Naive B cell (primary cell): ENCODE results near the gene SLC25A33. TPM values are rescaled to one million over a fixed set of nuclear protein-coding genes. Genes with fewer than 3 reads are reported as not detected.
A peak's percentile ranks its signal among the peaks of the same experiment; 100 is the strongest.
"Not testable (repeated sequence)": the region's sequence is repeated elsewhere in the genome, so short reads cannot be mapped to it uniquely, and the experiment has no call there.

Experiments
- ATAC-seq, 2 donors: fragments of 150-1000 bp; cut with Tn5 transposase; 2 replicates each; pipeline ENCODE4 v1.10.0; 2021; ENCODE audit warnings: low read depth in 2 of 2, mild to moderate bottlenecking in 2 of 2, moderate library complexity in 2 of 2
- DNase-seq: peaks from one replicate; pipeline ENCODE4 v3.0.0; 2022
- H3K27ac Mint-ChIP-seq, 6 donors: one replicate each; pipeline ENCODE4 v1.8.0; 2020 to 2022; ENCODE audit warnings: mild to moderate bottlenecking in 6 of 6, mixed read lengths in 6 of 6, moderate library complexity in 5 of 6, inconsistent platforms in 2 of 6
- H3K27me3 Mint-ChIP-seq, 3 donors: one replicate each; pipeline ENCODE4 v1.8.0; 2021 to 2022; ENCODE audit warnings: mixed read lengths in 3 of 3, mild to moderate bottlenecking in 1 of 3
- H3K36me3 Mint-ChIP-seq, 2 donors: one replicate each; pipeline ENCODE4 v1.8.0; 2020 to 2022; ENCODE audit warnings: mixed read lengths in 2 of 2, inconsistent platforms in 1 of 2, mild to moderate bottlenecking in 1 of 2
- H3K4me1 Mint-ChIP-seq, 3 donors: one replicate each; pipeline ENCODE4 v1.8.0; 2020 to 2022; ENCODE audit warnings: mixed read lengths in 3 of 3, inconsistent platforms in 1 of 3, mild to moderate bottlenecking in 1 of 3, moderate library complexity in 1 of 3
- H3K4me3 Mint-ChIP-seq, 8 donors: one replicate each; pipeline ENCODE4 v1.8.0; 2020 to 2022; ENCODE audit warnings: mild to moderate bottlenecking in 8 of 8, mixed read lengths in 8 of 8, moderate library complexity in 8 of 8, inconsistent platforms in 2 of 8
- H3K9me3 Mint-ChIP-seq, 7 donors: one replicate each; pipeline ENCODE4 v1.8.0; 2020 to 2022; ENCODE audit warnings: mixed read lengths in 7 of 7, mild to moderate bottlenecking in 5 of 7, inconsistent platforms in 2 of 7, moderate library complexity in 1 of 7
- polyA plus RNA-seq, 6 donors: library from polyadenylated mRNA; unstranded; fragments of 300-500 nt; fragmentation: Illumina TruSeq; gene quantifications; one replicate each; pipeline ENCODE4 v1.2.3, GENCODE V29; 2021; ENCODE audit warnings: low read depth in 6 of 6

Gene SLC25A33, protein sequence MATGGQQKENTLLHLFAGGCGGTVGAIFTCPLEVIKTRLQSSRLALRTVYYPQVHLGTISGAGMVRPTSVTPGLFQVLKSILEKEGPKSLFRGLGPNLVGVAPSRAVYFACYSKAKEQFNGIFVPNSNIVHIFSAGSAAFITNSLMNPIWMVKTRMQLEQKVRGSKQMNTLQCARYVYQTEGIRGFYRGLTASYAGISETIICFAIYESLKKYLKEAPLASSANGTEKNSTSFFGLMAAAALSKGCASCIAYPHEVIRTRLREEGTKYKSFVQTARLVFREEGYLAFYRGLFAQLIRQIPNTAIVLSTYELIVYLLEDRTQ
- 1 to 10 TPM; 6.3 to 8.7 (median 8.1) TPM for polyA plus RNA-seq

DNA sequence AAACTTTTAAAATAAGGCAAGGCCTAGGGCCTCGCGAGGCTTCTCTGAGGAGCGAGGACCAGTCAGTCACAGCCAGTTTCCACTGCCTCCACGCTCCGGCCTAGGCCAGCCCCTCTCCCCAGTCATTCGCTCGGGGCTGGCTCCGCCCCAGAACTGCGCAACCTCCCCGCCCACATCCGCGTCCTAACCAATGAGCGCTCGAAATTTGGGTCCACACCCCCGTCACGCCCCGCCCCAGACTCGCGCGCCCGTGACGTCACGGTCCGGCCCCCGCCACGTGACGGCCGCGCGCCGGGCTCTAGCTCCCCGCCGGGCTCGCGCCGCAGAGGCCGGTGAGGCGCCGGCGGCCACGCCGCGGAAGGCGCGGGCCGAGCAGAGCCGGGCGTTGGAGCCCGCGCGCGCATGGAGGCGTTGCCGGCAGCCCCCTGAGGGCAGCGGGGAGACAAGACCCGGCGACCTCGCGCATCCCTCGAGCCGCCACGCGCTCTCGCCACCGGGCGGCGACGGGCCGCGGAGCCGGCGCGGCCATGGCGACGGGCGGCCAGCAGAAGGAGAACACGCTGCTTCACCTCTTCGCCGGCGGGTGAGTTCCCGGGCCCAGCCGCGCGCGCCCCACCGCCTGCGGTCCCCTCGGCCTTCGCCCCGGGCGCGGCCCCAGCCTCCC lies at the start of gene SLC25A33:
SLC25A33 (plus strand) TSS at position 301 of the 664 bp plus-strand sequence; CDS start at position 528, 227 bp downstream.
- Mint-ChIP-seq H3K36me3 (no peaks in the 10 kb centered on the region), H3K4me1 (peaks cover 15 to 37% (median 24%) of the 10 kb centered on the region in 3 donors), H3K27me3 (no peaks in the 10 kb centered on the region), H3K9me3 (peaks cover 0 to 2% (median 0%) of the 10 kb centered on the region in 7 donors), H3K27ac (peak within 1 kb of the TSS; percentile 88 to 98 (median 98)), H3K4me3 (peak within 1 kb of the TSS; percentile 84 to 95 (median 91))
- ATAC-seq (peak; percentile 92 to 93), DNase-seq (peak; percentile 99)

GRCh38 chr1:9490605-9491339 lies 48.5 kb upstream of the SLC25A33 start:
- Mint-ChIP-seq H3K27me3 (peaks cover 7 to 27% (median 18%) of the 10 kb centered on the region in 3 donors), H3K9me3 (peaks cover 0 to 2% (median 0%) of the 10 kb centered on the region in 7 donors), H3K4me1 (peaks cover 2 to 8% (median 4%) of the 10 kb centered on the region in 3 donors), H3K36me3 (no peaks in the 10 kb centered on the region), H3K27ac (peak overlapping the region in 2 of 6 donors; percentile 12 to 26), H3K4me3 (peak overlapping the region in 1 of 8 donors; percentile 58)
- ATAC-seq (peak; percentile 69 to 71), DNase-seq (peak; percentile 74)

DNA sequence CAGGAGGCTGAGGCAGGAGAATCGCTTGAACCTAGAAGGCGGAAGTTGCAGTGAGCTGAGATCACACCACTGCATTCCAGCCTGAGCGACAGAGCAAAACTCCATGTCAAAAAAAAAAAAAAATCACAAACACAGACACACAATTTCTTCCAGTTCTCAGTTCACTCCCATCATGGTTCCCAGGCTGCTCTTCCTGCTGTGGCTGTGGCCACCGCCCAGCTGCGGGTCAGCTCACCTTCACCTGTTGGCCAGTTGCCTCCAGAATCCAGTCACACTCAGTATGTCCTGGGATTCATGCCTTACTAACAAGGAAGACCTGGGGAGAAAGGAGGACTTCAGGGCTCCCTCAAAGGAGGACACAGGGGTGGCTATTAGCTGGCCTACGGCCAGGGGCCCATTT lies 45.9 kb upstream of the SLC25A33 start:
- no peak overlapping the region for H3K27ac Mint-ChIP-seq

GRCh38 chr1:9494936-9495758 lies 44.1 kb upstream of the SLC25A33 start:
- ATAC-seq: peak; percentile 73 to 80
- Mint-ChIP-seq H3K27me3 (peaks cover 7 to 26% (median 21%) of the 10 kb centered on the region in 3 donors), H3K4me3 (peak overlapping the region in 7 of 8 donors; percentile 67 to 84 (median 73)), H3K27ac (no peak overlapping the region), H3K9me3 (peaks cover 0 to 6% (median 0%) of the 10 kb centered on the region in 7 donors), H3K36me3 (no peaks in the 10 kb centered on the region), H3K4me1 (peaks cover 2 to 8% (median 4%) of the 10 kb centered on the region in 3 donors)
- peak; percentile 57 for DNase-seq

More for the DNA sequence above, 45.9 kb upstream of the SLC25A33 start:
- H3K27me3 Mint-ChIP-seq: peaks cover 7 to 25% (median 17%) of the 10 kb centered on the region in 3 donors
- H3K4me1 Mint-ChIP-seq: peaks cover 2 to 8% (median 4%) of the 10 kb centered on the region in 3 donors
- no peaks in the 10 kb centered on the region for H3K36me3 Mint-ChIP-seq
- H3K4me3 Mint-ChIP-seq: no peak overlapping the region
- ATAC-seq: no peak
- H3K9me3 Mint-ChIP-seq: peaks cover 0 to 2% (median 0%) of the 10 kb centered on the region in 7 donors
- DNase-seq: no peak

DNA sequence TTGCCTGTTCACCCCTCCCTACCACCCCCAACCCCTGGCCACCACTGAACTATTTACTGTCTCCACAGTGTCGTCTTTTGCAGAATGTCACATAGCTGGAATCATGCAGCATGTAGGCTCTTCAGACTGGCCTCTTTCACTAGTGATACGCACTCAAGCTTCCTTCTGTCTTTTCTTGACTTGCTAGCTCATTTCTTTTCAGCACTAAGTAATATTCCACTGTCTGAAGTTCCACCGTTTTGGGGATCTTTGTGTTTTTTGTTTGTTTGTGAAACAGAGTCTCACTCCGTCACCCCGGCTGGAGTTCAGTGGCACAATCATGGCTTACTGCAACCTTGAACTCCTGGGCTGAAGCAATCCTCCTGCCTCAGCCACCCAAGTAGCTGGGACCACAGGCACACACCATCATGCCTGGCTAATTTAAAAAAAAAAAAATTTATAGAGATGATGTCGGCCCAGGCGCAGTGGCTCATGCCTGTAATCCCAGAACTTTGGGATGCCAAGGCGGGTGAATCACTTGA lies 43.4 kb upstream of the SLC25A33 start:
- peak overlapping the region in 4 of 8 donors; percentile 67 to 84 (median 72) for H3K4me3 Mint-ChIP-seq
- no peak for ATAC-seq

DNA sequence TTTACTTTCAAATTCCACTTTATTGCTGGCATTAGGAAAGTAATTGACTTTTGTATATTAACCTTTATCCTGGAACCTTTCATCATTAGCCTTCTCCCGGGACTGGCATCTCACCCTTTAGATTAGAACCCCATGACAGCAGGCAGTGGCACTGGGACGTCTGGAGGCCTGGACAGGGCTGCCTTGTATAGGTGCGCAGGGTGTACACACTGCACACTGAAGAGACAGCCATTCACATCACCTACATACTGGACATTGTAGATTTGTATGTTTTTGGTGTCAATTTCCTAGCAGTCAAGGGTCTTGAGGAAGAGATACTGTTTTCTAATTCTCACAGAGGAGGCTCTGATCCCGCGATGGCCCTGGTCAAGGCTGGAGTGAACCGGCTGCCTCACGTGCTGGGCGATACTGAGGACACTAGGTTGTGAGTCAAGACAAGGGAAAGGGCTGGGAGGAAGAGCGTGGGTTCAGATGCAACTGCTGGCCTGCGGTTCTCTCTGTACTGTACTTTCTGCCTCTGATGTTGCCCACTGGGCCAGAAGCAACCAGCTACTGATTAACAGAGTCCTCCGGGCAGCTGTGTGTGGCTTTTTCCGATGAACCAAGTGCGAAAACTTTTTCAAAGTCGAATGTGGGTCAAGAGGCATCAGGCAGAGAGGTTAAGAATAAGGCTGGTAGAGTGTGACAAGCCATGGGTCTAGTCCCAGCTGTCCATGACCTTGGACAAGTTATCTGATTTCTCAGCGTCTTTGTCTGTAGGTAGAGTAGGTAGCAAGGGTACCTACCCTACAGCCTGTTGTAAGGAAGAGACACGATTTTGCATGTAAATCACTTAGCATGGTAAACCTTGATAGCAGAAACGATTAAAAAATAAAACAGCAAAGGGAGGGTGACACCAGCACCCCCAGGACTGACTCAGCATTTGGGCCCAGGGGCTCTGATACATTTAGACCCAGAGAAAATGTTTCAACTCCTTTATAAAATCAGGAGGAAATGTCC lies 38.2 kb upstream of the SLC25A33 start:
- DNase-seq: no peak
- no peaks in the 10 kb centered on the region for H3K36me3 Mint-ChIP-seq
- H3K4me1 Mint-ChIP-seq: no peaks in the 10 kb centered on the region
- no peak overlapping the region for H3K27ac Mint-ChIP-seq
- H3K4me3 Mint-ChIP-seq: no peak overlapping the region
- no peak for ATAC-seq
- H3K9me3 Mint-ChIP-seq: peaks cover 0 to 6% (median 0%) of the 10 kb centered on the region in 7 donors
- H3K27me3 Mint-ChIP-seq: peaks cover 0 to 14% (median 10%) of the 10 kb centered on the region in 3 donors

More for the DNA sequence above, 43.4 kb upstream of the SLC25A33 start:
- no peak overlapping the region for H3K27ac Mint-ChIP-seq
- no peaks in the 10 kb centered on the region for H3K36me3 Mint-ChIP-seq
- DNase-seq: no peak
- H3K9me3 Mint-ChIP-seq: peaks cover 0 to 6% (median 0%) of the 10 kb centered on the region in 7 donors
- peaks cover 2 to 8% (median 4%) of the 10 kb centered on the region in 3 donors for H3K4me1 Mint-ChIP-seq
- peaks cover 6 to 26% (median 20%) of the 10 kb centered on the region in 3 donors for H3K27me3 Mint-ChIP-seq

GRCh38 chr1:9503001-9503675 lies 36.1 kb upstream of the SLC25A33 start:
- Mint-ChIP-seq H3K4me3 (no peak overlapping the region), H3K27ac (no peak overlapping the region), H3K4me1 (no peaks in the 10 kb centered on the region), H3K9me3 (peaks cover 0 to 6% (median 0%) of the 10 kb centered on the region in 7 donors), H3K27me3 (peaks cover 0 to 14% (median 7%) of the 10 kb centered on the region in 3 donors), H3K36me3 (no peaks in the 10 kb centered on the region)
- ATAC-seq (no peak), DNase-seq (no peak)

GRCh38 chr1:9505143-9505542 lies 34.1 kb upstream of the SLC25A33 start:
- Mint-ChIP-seq H3K36me3 (no peaks in the 10 kb centered on the region), H3K27me3 (no peaks in the 10 kb centered on the region), H3K4me1 (no peaks in the 10 kb centered on the region), H3K4me3 (no peak overlapping the region), H3K9me3 (no peaks in the 10 kb centered on the region), H3K27ac (no peak overlapping the region)
- no peak for DNase-seq
- ATAC-seq: no peak

DNA sequence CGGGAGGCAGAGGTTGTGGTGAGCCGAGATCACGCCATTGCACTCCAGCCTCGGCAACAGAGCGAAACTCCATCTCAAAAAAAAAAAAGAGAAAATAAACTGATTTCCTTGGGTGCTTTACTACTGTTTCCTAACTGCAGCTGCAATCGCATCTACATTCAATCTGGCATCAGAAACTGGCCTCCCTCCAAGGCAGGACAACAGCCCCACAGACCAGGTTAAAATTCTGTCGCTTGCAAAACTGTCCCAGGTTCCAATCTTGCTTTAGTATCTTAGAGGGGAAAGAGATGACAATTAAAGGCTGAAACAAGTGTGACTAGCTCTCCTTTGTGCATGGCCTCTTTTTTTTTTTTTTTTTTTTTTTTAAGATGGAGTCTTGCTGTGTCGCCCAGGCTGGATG lies 32.4 kb upstream of the SLC25A33 start:
- Mint-ChIP-seq H3K27ac (no peak overlapping the region), H3K9me3 (no peaks in the 10 kb centered on the region), H3K4me1 (no peaks in the 10 kb centered on the region), H3K27me3 (no peaks in the 10 kb centered on the region), H3K4me3 (no peak overlapping the region), H3K36me3 (no peaks in the 10 kb centered on the region)
- no peak for ATAC-seq
- no peak for DNase-seq

- no peaks in the 10 kb centered on the region for H3K4me1 Mint-ChIP-seq
- ATAC-seq (no peak), DNase-seq (no peak)
- H3K4me3 Mint-ChIP-seq: no peak overlapping the region
- no peaks in the 10 kb centered on the region for H3K27me3 Mint-ChIP-seq
- no peak overlapping the region for H3K27ac Mint-ChIP-seq
- no peaks in the 10 kb centered on the region for H3K36me3 Mint-ChIP-seq
- H3K9me3 Mint-ChIP-seq: peaks cover 0 to 2% (median 0%) of the 10 kb centered on the region in 7 donors
Observed at GRCh38 chr1:9510130-9510529, 29.1 kb upstream of the SLC25A33 start.

DNA sequence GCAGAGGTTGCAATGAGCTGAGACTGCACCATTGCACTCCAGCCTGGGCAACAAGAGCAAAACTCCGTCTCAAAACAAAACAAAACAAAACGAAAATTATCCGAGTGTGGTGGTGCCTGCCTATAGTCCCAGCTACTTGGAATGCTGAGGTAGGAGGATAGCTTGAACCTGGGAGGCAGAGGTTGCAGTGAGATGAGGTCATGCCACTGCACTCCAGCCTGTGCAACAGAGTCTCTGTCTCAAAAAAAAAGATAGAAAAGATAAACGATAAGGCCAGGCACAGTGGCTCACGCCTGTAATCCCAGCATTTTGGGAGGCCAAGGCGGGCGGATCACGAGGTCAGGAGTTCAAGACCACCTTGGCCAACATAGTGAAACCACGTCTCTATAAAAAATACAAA lies 23.7 kb upstream of the SLC25A33 start:
- DNase-seq, H3K9me3 Mint-ChIP-seq, H3K36me3 Mint-ChIP-seq, H3K4me1 Mint-ChIP-seq, ATAC-seq, H3K4me3 Mint-ChIP-seq, H3K27me3 Mint-ChIP-seq: not testable (repeated sequence)
- H3K27ac Mint-ChIP-seq: peak overlapping the region in 1 of 6 donors; percentile 69
